HEK293 (cell line): ENCODE measurements around the gene CDCA3.
A peak's percentile ranks its signal among the peaks of the same experiment; 100 is the strongest.

ENCODE experiments used
- BCL11B ChIP-seq: fragments of 450-650 bp; formaldehyde crosslinking; IDR thresholded peaks from 2 replicates; pipeline ENCODE4 v1.5.1; 2016; ENCODE audit warnings: low read depth, missing biosample characterization, missing genetic modification characterization
- GLIS2 ChIP-seq: fragments of 450-650 bp; formaldehyde crosslinking; IDR thresholded peaks from 2 replicates; pipeline ENCODE4 v1.5.1; 2016; ENCODE audit warnings: missing biosample characterization, missing genetic modification characterization
- KLF16 ChIP-seq: fragments of 450-650 bp; formaldehyde crosslinking; IDR thresholded peaks from 2 replicates; pipeline ENCODE4 v1.5.1; 2017; ENCODE audit warnings: missing biosample characterization, missing genetic modification characterization
- ZBTB1 ChIP-seq: fragments of 450-650 bp; formaldehyde crosslinking; IDR thresholded peaks from 2 replicates; pipeline ENCODE4 v1.5.1; 2016; ENCODE audit warnings: missing biosample characterization, missing genetic modification characterization
- ZBTB48 ChIP-seq: fragments of 450-650 bp; formaldehyde crosslinking; IDR thresholded peaks from 2 replicates; pipeline ENCODE4 v1.5.1; 2016; ENCODE audit warnings: missing biosample characterization, missing genetic modification characterization
- ZFP41 ChIP-seq: fragments of 450-650 bp; formaldehyde crosslinking; IDR thresholded peaks from 2 replicates; pipeline ENCODE4 v1.5.1; 2016; ENCODE audit warnings: missing biosample characterization, missing genetic modification characterization, borderline replicate concordance
- ZNF146 ChIP-seq: fragments of 450-650 bp; formaldehyde crosslinking; IDR thresholded peaks from 2 replicates; pipeline ENCODE4 v1.5.1; 2016; ENCODE audit warnings: missing biosample characterization, missing genetic modification characterization
- ZNF157 ChIP-seq: fragments of 450-650 bp; formaldehyde crosslinking; IDR thresholded peaks from 2 replicates; pipeline ENCODE4 v1.5.1; 2016; ENCODE audit warnings: missing biosample characterization, missing genetic modification characterization
- ZNF16 ChIP-seq: fragments of 450-650 bp; formaldehyde crosslinking; IDR thresholded peaks from 2 replicates; pipeline ENCODE4 v1.5.1; 2016; ENCODE audit warnings: low read depth, missing biosample characterization, missing genetic modification characterization
- ZNF175 ChIP-seq: fragments of 450-650 bp; formaldehyde crosslinking; IDR thresholded peaks from 2 replicates; pipeline ENCODE4 v1.5.1; 2016; ENCODE audit warnings: missing biosample characterization, missing genetic modification characterization
- ZNF211 ChIP-seq: fragments of 450-650 bp; formaldehyde crosslinking; IDR thresholded peaks from 2 replicates; pipeline ENCODE4 v1.5.1; 2016; ENCODE audit warnings: low read depth, missing biosample characterization, missing genetic modification characterization
- ZNF311 ChIP-seq: fragments of 450-650 bp; formaldehyde crosslinking; IDR thresholded peaks from 2 replicates; pipeline ENCODE4 v1.5.1; 2017; ENCODE audit warnings: missing biosample characterization, missing genetic modification characterization, borderline replicate concordance
- ZNF335 ChIP-seq: fragments of 450-650 bp; formaldehyde crosslinking; conservative IDR thresholded peaks from 2 replicates; pipeline ENCODE4 v1.5.1; 2016; ENCODE audit warnings: missing biosample characterization, missing genetic modification characterization
- ZNF366 ChIP-seq: fragments of 450-650 bp; formaldehyde crosslinking; conservative IDR thresholded peaks from 2 replicates; pipeline ENCODE4 v1.5.1; 2016; ENCODE audit warnings: missing biosample characterization, missing genetic modification characterization
- ZNF433 ChIP-seq: fragments of 450-650 bp; formaldehyde crosslinking; IDR thresholded peaks from 2 replicates; pipeline ENCODE4 v1.5.1; 2016; ENCODE audit warnings: missing biosample characterization, missing genetic modification characterization, low read depth
- ZNF473 ChIP-seq: fragments of 450-650 bp; formaldehyde crosslinking; IDR thresholded peaks from 2 replicates; pipeline ENCODE4 v1.5.1; 2017; ENCODE audit warnings: missing biosample characterization, missing genetic modification characterization
- ZNF529 ChIP-seq: fragments of 450-650 bp; formaldehyde crosslinking; IDR thresholded peaks from 2 replicates; pipeline ENCODE4 v1.5.1; 2017; ENCODE audit warnings: missing genetic modification characterization, missing biosample characterization; ENCODE audit not compliant: insufficient replicate concordance
- ZNF530 ChIP-seq: fragments of 450-650 bp; formaldehyde crosslinking; IDR thresholded peaks from 2 replicates; pipeline ENCODE4 v1.5.1; 2016; ENCODE audit warnings: low read depth, missing biosample characterization, missing genetic modification characterization
- ZNF626 ChIP-seq: fragments of 450-650 bp; sonication (Bioruptor Pico); formaldehyde crosslinking; IDR thresholded peaks from 2 replicates; pipeline ENCODE4 v1.5.1; 2018; ENCODE audit warnings: missing biosample characterization, missing genetic modification characterization, inconsistent platforms
- ZNF843 ChIP-seq: fragments of 450-650 bp; formaldehyde crosslinking; IDR thresholded peaks from 2 replicates; pipeline ENCODE4 v1.5.1; 2016; ENCODE audit warnings: missing biosample characterization, missing genetic modification characterization
- ZXDB ChIP-seq: fragments of 450-650 bp; formaldehyde crosslinking; IDR thresholded peaks from 2 replicates; pipeline ENCODE4 v1.5.1; 2016; ENCODE audit warnings: missing biosample characterization, missing genetic modification characterization
- TF ChIP-seq, protein P1 (sequence below): fragments of 450-650 bp; formaldehyde crosslinking; conservative IDR thresholded peaks from 2 replicates; pipeline ENCODE4 v1.5.1; 2016; ENCODE audit warnings: low read depth, missing biosample characterization, missing genetic modification characterization
- TF ChIP-seq, protein P2 (sequence below): fragments of 450-650 bp; IDR thresholded peaks from 2 replicates; pipeline ENCODE4 v1.5.1; 2018; ENCODE audit warnings: missing biosample characterization, missing genetic modification characterization
- TF ChIP-seq, protein P3 (sequence below): IDR thresholded peaks from 2 replicates; pipeline ENCODE4 v1.6.1; 2011; ENCODE audit warnings: mild to moderate bottlenecking, low read depth, low read length, borderline replicate concordance
- TF ChIP-seq, protein P4 (sequence below): fragments of 450-650 bp; formaldehyde crosslinking; IDR thresholded peaks from 2 replicates; pipeline ENCODE4 v1.5.1; 2016; ENCODE audit warnings: missing biosample characterization, missing genetic modification characterization
- TF ChIP-seq, protein P5 (sequence below): fragments of 450-650 bp; formaldehyde crosslinking; IDR thresholded peaks from 2 replicates; pipeline ENCODE4 v1.5.1; 2016; ENCODE audit warnings: missing biosample characterization, missing genetic modification characterization
- TF ChIP-seq, protein P6 (sequence below): fragments of 450-650 bp; formaldehyde crosslinking; IDR thresholded peaks from 2 replicates; pipeline ENCODE4 v1.5.1; 2016; ENCODE audit warnings: missing biosample characterization, missing genetic modification characterization

Gene CDCA3

DNA sequence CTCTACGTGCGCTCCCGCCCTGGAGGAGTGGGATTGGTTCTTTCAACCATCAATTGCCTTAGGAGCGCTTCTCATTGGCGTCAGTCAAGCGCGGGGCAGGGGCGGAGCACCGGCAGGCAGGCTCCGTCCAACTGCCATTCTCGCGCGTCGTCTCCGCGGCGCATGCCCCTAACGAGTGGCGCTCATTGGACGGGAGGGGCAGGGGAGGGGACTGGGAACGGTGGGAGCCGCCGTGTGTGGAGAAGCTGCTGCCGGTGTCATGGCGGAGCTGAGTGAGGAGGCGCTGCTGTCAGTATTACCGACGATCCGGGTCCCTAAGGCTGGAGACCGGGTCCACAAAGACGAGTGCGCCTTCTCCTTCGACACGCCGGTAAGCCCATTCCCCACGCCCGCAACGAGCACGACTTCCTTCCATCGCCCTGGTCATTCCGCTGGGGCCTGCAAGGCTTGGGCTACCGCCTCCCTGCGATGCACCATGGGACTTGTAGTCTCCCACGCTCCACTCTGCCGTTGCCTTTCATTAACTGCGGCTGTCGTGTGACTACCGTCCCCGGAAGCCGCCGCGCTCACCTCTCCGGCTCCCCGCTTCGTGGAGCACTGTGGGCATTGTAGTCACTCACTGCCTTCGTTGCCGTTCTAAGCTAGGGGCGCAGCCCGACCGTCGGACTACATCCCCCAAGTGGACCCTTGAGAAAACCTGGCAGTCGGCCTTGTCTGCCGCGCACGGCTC lies 1.0 kb upstream of the CDCA3 start, which contains the start of gene USP5 (continued):
- TF ChIP-seq, protein P1, sequence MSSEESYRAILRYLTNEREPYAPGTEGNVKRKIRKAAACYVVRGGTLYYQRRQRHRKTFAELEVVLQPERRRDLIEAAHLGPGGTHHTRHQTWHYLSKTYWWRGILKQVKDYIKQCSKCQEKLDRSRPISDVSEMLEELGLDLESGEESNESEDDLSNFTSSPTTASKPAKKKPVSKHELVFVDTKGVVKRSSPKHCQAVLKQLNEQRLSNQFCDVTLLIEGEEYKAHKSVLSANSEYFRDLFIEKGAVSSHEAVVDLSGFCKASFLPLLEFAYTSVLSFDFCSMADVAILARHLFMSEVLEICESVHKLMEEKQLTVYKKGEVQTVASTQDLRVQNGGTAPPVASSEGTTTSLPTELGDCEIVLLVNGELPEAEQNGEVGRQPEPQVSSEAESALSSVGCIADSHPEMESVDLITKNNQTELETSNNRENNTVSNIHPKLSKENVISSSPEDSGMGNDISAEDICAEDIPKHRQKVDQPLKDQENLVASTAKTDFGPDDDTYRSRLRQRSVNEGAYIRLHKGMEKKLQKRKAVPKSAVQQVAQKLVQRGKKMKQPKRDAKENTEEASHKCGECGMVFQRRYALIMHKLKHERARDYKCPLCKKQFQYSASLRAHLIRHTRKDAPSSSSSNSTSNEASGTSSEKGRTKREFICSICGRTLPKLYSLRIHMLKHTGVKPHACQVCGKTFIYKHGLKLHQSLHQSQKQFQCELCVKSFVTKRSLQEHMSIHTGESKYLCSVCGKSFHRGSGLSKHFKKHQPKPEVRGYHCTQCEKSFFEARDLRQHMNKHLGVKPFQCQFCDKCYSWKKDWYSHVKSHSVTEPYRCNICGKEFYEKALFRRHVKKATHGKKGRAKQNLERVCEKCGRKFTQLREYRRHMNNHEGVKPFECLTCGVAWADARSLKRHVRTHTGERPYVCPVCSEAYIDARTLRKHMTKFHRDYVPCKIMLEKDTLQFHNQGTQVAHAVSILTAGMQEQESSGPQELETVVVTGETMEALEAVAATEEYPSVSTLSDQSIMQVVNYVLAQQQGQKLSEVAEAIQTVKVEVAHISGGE (tag by site-specific recombination): peak; percentile 99
- TF ChIP-seq ZNF366 (tag by site-specific recombination) (peak; percentile 32; the same call in 1 of the 2 replicates), KLF16 (tag by site-specific recombination) (peak; percentile 98), ZBTB1 (tag by site-specific recombination) (no peak), ZNF335 (tag by site-specific recombination) (peak; percentile 99), BCL11B (tag by site-specific recombination) (no peak), ZNF626 (tag by site-specific recombination) (no peak), ZNF211 (no peak), ZNF530 (tag by site-specific recombination) (no peak), ZNF473 (tag by site-specific recombination) (no peak), ZNF311 (tag by site-specific recombination) (no peak), ZXDB (peak; percentile 98), ZNF529 (tag by site-specific recombination) (no peak), ZNF157 (no peak), ZNF146 (tag by site-specific recombination) (no peak), ZBTB48 (tag by site-specific recombination) (peak; percentile 66), ZNF433 (tag by site-specific recombination) (no peak), ZFP41 (tag by site-specific recombination) (no peak), ZNF843 (tag by site-specific recombination) (peak; percentile 32; the same call in 1 of the 2 replicates), ZNF175 (tag by site-specific recombination) (no peak), ZNF16 (no peak), GLIS2 (tag by site-specific recombination) (peak; percentile 15)
- TF ChIP-seq, protein P2, sequence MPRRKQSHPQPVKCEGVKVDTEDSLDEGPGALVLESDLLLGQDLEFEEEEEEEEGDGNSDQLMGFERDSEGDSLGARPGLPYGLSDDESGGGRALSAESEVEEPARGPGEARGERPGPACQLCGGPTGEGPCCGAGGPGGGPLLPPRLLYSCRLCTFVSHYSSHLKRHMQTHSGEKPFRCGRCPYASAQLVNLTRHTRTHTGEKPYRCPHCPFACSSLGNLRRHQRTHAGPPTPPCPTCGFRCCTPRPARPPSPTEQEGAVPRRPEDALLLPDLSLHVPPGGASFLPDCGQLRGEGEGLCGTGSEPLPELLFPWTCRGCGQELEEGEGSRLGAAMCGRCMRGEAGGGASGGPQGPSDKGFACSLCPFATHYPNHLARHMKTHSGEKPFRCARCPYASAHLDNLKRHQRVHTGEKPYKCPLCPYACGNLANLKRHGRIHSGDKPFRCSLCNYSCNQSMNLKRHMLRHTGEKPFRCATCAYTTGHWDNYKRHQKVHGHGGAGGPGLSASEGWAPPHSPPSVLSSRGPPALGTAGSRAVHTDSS (tag by site-specific recombination): no peak
- TF ChIP-seq, protein P3, sequence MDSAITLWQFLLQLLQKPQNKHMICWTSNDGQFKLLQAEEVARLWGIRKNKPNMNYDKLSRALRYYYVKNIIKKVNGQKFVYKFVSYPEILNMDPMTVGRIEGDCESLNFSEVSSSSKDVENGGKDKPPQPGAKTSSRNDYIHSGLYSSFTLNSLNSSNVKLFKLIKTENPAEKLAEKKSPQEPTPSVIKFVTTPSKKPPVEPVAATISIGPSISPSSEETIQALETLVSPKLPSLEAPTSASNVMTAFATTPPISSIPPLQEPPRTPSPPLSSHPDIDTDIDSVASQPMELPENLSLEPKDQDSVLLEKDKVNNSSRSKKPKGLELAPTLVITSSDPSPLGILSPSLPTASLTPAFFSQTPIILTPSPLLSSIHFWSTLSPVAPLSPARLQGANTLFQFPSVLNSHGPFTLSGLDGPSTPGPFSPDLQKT: no peak
- TF ChIP-seq, protein P4, sequence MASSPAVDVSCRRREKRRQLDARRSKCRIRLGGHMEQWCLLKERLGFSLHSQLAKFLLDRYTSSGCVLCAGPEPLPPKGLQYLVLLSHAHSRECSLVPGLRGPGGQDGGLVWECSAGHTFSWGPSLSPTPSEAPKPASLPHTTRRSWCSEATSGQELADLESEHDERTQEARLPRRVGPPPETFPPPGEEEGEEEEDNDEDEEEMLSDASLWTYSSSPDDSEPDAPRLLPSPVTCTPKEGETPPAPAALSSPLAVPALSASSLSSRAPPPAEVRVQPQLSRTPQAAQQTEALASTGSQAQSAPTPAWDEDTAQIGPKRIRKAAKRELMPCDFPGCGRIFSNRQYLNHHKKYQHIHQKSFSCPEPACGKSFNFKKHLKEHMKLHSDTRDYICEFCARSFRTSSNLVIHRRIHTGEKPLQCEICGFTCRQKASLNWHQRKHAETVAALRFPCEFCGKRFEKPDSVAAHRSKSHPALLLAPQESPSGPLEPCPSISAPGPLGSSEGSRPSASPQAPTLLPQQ (tag by site-specific recombination): 0 out of 2 replicates have a peak, but pooled peaks have one; percentile 55
- TF ChIP-seq, protein P5, sequence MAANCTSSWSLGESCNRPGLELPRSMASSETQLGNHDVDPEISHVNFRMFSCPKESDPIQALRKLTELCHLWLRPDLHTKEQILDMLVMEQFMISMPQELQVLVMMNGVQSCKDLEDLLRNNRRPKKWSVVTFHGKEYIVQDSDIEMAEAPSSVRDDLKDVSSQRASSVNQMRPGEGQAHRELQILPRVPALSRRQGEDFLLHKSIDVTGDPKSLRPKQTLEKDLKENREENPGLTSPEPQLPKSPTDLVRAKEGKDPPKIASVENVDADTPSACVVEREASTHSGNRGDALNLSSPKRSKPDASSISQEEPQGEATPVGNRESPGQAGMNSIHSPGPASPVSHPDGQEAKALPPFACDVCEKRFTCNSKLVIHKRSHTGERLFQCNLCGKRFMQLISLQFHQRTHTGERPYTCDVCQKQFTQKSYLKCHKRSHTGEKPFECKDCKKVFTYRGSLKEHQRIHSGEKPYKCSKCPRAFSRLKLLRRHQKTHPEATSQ (tag by site-specific recombination): no peak
- TF ChIP-seq, protein P6, sequence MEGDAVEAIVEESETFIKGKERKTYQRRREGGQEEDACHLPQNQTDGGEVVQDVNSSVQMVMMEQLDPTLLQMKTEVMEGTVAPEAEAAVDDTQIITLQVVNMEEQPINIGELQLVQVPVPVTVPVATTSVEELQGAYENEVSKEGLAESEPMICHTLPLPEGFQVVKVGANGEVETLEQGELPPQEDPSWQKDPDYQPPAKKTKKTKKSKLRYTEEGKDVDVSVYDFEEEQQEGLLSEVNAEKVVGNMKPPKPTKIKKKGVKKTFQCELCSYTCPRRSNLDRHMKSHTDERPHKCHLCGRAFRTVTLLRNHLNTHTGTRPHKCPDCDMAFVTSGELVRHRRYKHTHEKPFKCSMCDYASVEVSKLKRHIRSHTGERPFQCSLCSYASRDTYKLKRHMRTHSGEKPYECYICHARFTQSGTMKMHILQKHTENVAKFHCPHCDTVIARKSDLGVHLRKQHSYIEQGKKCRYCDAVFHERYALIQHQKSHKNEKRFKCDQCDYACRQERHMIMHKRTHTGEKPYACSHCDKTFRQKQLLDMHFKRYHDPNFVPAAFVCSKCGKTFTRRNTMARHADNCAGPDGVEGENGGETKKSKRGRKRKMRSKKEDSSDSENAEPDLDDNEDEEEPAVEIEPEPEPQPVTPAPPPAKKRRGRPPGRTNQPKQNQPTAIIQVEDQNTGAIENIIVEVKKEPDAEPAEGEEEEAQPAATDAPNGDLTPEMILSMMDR (tag by site-specific recombination): peak; percentile 70
